Neural progenitor cell (in vitro differentiated cells): Measurements from ENCODE around the gene PRAMEF5.
"Not testable (repeated sequence)": the region's sequence is repeated elsewhere in the genome, so short reads cannot be mapped to it uniquely, and the experiment has no call there.

ENCODE experiments used
- CTCF ChIP-seq: fragments of 200-600 bp; sonication (generic); IDR thresholded peaks from 2 replicates; pipeline ENCODE4 v1.5.1; 2017; ENCODE audit warnings: antibody characterized with exemption, mild to moderate bottlenecking
- EZH2phosphoT487 ChIP-seq: fragments of 200-600 bp; sonication (generic); IDR thresholded peaks from 2 replicates; pipeline ENCODE4 v1.6.1; 2017; ENCODE audit warnings: antibody characterized with exemption

GRCh38 chr1:13246554-13246871 is 7.5 kb upstream of the PRAMEF5 start:
- not testable (repeated sequence) for TF ChIP-seq CTCF, EZH2phosphoT487
